Pons (tissue), 1 donor: ENCODE measurements around the gene SPINK8.
"Not testable (repeated sequence)": the region's sequence is repeated elsewhere in the genome, so short reads cannot be mapped to it uniquely, and the experiment has no call there.

Source experiments
- DNase-seq: peaks from one replicate; pipeline ENCODE4 v3.0.0-alpha.2; 2016; ENCODE audit warnings: low spot score

The SPINK8 gene

DNA sequence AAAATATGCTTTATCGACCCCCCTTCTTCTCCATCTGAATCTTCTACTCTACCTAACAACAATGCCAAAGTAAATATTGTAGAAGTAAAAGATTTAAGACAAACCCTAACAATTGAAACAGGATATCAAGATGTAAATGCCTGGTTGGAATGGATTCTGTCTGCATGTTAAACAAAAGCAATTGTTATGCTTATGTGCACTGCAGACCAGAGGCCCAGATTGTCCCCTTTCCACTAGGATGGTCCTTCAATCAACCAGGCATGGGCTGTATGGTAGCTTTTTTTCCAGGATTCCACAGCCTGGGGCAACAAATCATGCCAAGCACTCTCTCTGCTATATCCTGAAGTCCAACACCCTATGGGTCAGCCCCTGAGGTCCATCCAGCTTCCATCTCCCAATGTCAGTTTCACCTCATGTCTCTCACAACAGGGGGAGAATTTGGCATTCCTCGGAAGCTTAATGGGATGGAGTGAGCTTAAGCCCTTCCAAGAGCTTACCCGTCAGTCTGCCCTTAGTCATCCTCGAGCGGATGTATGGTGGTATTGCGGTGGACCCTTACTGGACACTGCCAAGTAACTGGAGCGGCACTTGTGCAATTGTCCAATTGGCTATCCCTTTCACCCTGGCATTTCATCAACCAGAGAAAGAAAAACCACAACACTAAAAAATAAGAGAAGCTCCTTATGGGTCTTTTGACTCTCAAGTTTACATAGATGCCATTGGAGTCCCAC, 56.4 kb downstream of the SPINK8 start:
- DNase-seq: no peak

DNA sequence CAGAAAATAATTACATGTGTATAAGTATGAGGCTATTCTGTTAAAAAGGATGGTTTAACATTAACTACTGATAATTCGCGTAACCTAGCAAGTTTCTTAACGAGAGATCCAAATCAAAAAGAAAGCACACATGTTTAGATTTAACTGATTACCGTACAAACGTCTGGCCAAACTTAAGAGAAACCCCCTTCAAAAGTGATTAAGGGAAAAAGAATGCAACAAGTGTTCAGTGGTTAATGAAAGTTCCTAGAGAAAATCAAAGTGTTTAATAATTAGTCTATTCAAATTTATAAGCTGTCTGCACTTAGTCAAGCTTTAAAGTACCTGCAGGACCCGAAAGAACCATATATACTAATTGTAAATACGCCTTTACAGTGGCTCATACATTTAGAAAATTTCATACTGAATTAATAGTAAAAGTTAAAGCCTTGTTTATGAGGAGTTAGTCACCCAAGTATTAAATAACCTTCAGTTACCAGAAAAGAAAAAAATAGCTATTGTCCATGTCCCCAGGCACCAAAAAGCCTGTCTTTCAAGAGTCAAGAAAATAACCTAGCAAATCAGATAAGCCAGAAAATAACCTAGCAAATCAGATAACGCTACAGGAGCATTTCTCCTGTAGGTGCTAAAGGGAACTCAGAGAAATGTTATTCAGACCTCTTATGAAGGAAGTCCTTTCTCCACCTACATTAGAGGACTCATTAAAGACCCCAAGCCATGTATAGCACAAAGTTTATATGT, 58.0 kb downstream of the SPINK8 start:
- no peak for DNase-seq

DNA sequence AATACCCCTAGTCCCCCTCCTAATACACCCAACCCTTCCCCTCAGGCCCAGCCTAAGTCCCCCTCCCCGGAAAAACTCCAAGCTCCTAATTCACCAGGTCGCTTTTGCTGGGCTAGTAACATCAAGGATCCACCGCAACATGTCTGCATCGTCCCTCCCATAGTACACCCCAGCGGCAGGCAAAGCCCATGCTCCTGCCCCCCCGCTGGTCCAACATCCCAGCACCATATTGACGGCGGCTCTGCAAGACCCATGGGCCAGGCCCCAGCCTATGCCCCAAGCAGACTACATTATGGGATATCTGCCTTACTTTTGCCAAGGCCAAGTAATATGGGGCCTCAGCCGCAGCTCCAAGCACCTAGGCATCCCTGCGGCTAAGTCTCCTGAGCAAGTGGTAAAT, 59.0 kb downstream of the SPINK8 start:
- DNase-seq: no peak

DNA sequence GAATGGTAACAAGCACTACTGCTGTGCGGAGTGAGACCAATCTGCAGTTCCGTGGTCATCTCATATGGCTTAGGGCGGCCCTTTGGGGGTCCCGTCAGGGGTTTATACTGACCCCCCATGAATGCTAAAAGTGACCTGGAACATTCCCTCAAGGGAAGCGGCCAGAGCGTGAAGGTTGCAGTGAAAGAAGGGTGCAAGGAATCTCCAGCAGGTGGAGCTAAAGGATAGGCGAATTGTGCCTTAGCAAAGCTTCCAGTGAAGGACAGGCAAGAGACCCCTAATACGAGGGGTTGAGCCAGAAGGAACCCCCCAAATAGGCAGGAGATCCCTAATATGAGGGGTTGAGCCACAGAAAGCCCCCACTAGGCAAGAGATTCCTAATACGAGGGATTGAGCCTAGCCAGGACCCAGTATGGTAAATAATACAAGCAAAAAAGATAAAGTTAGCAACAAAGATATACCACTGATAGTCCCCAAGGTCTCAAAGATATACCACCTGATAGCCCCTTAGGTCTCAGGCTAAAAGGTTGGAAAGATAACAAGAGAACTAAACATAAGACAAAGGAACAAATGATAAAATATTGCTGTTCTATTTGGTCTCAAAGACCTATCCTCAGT, 59.8 kb downstream of the SPINK8 start:
- peak; percentile 68 for DNase-seq

DNA sequence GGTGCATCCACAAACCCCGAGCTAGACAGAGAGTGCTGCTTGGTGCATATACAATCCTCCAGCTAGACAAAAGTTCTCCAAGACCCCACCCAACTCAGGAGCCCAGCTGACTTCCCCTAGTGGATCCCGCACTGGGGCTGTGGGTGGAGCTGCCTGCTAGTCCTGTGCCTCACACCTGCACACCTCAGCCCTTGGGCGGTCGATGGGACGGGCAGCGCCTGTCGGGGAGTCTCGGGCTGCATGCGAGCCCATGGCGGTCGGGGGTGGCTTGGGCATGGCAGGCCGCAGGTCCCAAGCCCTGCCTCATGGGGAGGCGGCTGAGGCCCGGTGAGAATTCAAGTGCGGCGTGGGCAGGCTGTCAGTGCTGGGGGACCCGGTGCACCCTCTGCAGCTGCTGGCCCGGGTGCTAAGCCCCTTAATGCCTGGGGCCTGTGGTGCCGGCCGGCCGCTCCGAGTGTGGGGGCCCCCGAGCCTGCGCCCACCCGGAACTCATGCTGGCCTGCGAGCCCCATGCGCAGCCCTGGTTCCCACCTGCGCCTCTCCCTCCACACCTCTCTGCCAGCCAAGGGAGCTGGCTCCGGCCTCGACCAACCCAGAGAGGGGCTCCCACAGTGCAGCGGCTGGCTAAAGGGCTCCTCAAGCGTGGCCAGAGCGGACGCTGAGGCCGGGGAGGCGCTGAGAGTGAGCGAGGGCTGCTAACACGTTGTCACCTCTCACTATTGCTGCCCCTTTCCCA, 61.5 kb downstream of the SPINK8 start:
- no peak for DNase-seq

DNA sequence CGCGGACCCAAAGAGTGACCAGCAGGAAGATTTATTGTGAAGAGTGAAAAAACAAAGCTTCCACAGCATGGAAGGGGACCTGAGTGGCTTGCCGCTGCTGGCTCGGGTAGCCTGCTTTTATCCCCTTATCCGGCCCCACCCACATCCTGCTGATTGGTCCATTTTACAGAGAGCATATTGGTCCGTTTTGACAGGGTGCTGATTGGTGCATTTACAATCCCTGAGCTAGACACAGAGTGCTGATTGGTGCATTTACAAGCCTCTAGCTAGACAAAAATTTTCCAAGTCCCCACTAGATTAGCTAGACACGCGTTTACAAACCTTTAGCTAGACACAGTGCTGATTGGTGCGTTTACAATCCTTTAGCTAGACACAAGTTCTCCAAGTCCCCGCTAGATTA, 62.2 kb downstream of the SPINK8 start:
- DNase-seq: not testable (repeated sequence)

DNA sequence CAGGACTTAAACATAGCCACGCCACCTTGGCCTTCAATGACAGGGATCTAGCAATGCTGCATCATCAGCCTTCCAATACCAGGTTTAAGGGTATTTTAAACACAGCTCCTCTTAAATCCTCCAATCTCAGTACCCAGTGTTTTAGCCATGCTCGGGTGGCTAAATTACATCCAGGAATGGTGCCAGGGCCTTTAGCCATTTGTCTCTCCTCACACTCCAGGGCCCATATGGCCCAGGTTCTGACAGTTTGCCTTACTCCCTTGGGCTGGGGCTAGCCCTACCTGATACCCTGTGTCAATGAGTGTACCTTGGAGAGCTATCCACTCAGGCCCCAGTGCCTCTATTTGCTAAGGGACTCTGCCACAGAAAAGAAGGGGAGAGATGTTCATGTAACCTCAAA, 63.2 kb downstream of the SPINK8 start:
- DNase-seq: no peak

DNA sequence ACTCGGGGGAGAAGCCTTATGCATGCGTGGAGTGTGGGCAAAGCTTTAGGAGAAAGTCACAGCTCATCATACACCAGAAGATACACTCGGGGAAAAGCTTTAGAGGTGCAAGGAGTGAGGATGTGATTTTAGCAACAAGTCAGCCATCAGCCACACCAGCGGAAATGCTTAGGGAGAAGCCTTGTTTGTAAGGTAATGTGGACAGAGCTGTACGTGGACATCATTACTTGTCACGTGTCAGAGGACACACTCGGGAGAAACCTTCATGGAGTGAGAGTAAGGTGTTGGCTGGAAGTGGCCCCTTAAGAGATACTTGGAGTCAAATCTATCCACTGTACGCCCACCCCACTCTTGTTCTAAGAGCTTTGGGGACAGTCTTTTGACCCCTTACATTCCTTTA, 63.9 kb downstream of the SPINK8 start:
- DNase-seq: no peak

DNA sequence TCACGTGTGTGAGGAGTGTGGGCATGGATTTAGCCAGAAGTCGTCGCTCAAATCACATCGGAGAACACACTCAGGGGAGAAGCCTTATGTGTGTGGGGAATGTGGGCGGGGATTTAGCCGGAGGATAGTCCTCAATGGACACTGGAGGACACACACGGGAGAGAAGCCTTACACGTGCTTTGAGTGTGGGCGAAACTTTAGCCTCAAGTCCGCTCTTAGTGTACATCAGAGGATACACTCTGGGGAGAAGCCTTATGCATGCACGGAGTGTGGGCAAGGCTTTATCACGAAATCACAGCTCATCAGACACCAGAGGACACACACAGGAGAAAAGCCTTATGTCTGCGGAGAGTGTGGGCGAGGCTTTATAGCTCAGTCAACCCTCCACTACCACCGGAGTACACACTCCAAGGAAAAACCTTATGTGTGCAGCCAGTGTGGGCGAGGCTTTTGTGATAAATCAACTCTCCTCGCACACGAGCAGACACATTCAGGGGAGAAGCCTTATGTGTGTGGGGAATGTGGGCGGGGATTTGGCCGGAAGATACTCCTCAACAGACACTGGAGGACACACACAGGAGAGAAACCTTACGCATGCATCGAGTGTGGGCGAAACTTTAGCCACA, 64.4 kb downstream of the SPINK8 start:
- DNase-seq: no peak

DNA sequence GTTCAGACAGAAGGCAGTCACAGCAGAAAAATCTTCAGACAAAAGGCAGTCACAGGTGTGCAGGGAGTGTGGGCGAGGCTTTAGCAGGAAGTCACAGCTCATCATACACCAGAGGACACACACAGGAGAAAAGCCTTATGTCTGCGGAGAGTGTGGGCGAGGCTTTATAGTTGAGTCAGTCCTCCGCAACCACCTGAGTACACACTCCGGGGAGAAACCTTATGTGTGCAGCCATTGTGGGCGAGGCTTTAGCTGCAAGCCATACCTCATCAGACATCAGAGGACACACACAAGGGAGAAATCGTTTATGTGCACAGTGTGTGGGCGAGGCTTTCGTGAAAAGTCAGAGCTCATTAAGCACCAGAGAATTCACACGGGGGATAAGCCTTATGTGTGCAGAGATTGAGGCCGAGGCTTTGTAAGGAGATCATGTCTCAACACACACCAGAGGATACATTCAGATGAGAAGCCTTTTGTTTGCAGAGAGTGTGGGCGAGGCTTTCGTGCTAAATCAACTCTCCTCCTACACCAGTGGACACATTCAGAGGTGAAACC, 65.0 kb downstream of the SPINK8 start:
- no peak for DNase-seq

DNA sequence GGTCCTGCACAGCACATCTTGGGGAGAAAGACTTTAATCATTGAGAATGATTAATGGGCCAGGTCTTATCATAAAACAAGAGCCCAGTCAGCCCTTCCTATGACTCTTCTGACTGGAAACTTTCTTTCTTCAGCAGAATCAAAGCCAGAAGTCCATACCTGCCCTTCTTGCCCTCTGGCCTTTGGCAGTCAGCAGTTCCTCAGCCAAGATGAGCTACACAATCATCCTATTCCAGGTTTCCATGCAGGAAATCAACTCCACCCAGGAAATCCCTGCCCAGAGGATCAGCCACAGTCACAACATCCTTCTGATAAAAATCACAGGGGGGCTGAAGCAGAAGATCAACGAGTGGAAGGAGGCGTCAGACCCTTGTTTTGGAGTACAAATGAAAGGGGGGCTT, 65.7 kb downstream of the SPINK8 start:
- no peak for DNase-seq

DNA sequence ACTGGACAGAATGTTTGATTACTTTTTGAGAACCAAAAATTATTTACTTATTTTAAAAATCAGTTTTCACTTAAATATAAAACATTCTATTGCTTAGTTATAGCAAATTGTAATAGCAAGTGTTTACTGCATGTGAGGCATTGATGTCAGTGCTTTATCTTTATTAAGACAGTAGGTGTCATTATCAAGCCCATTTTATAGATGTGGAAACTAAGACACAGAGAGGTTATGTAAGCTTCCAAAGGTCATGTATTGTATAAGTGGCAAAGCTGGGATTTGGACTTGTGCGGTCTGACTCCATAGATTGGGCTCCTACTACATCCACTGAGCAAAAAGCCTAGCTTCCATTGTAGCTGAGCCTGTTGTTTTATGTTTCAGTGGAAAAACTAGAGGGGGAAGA, 74.9 kb downstream of the SPINK8 start:
- no peak for DNase-seq
